LNCaP clone FGC (cell line): Measurements from ENCODE around the gene CDK16.

Experiments used
- DNase-seq: peaks from one replicate; pipeline ENCODE4 v3.0.0-alpha.2; 2011; ENCODE audit warnings: low read depth
- H3K4me3 ChIP-seq: 2 replicates; pipeline ENCODE4 v1.5.1; 2011; ENCODE audit warnings: mild to moderate bottlenecking, low read depth, low read length, control low read depth
- CTCF ChIP-seq: IDR thresholded peaks from 2 replicates; pipeline ENCODE4 v1.5.1; 2012; ENCODE audit warnings: mild to moderate bottlenecking; ENCODE audit not compliant: control insufficient read depth, insufficient read depth; ENCODE audit errors: extremely low read depth

The CDK16 gene

GRCh38 chrX:47233333-47234113, 15.0 kb downstream of the CDK16 start:
- TF ChIP-seq CTCF = no peak
- peak; percentile 83 for DNase-seq
- H3K4me3 ChIP-seq = peak overlapping the region; percentile 67

GRCh38 chrX:47234583-47234982, 16.1 kb downstream of the CDK16 start:
- peak overlapping the region; percentile 67 for H3K4me3 ChIP-seq
- DNase-seq = no peak
- no peak for TF ChIP-seq CTCF

- TF ChIP-seq CTCF = no peak
- no peak for DNase-seq
- no peak overlapping the region for H3K4me3 ChIP-seq
Observed at GRCh38 chrX:47235691-47236103, 17.2 kb downstream of the CDK16 start.

- DNase-seq = no peak
- no peak for TF ChIP-seq CTCF
- H3K4me3 ChIP-seq = no peak overlapping the region
Observed at GRCh38 chrX:47239199-47239598, 20.7 kb downstream of the CDK16 start.

GRCh38 chrX:47239898-47240545, 21.5 kb downstream of the CDK16 start:
- no peak for DNase-seq
- no peak overlapping the region for H3K4me3 ChIP-seq
- no peak for TF ChIP-seq CTCF

- no peak overlapping the region for H3K4me3 ChIP-seq
- TF ChIP-seq CTCF = no peak
- no peak for DNase-seq
Observed at GRCh38 chrX:47240619-47241018, 22.1 kb downstream of the CDK16 start.
